ENCODE results near the gene SF3B2.
"Not testable (repeated sequence)": the region's sequence is repeated elsewhere in the genome, so short reads cannot be mapped to it uniquely, and the experiment has no call there.

SF3B2 gene

DNA sequence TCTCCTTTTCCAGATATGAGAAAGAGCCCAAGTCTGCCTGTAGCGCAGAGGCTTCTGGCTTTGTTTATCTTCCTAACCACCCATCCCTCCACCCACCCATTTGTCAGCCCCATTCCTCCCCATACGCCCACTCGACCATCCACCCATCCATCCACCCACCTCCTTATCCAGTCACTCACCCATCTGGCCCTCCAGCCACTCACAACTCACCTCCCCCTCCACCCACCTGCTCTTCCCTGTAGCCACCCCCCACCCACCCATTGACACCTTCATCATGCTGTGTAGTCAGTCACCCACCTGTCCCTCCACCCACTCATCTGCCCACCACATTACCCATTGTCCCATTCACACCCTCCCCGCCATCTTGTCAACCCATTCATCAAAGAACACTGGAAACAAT is 34.8 kb upstream of the SF3B2 start:
- no peak for DNase-seq (ENCODE audit: low read depth)

DNA sequence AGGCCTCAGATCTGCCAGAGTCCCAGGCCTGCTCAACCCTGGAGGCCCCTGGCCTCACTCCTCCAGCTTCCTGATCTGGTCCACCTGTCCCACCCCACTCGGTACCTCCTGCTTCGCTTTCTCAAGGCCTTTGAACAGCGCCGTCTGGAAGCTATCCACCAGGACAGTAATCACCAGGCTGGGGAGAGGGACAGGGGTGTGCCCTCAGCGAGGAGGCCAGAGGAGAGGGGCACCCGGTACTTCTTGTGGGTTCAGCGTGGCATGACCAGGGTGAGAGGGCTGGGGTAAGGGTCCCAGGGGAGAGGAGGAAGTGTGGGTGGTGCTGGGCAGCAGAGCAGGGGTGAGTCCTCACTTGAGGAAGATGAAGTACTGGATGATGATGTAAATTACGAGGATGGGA is 32.0 kb upstream of the SF3B2 start:
- no peak for DNase-seq (ENCODE audit: low read depth)

DNA sequence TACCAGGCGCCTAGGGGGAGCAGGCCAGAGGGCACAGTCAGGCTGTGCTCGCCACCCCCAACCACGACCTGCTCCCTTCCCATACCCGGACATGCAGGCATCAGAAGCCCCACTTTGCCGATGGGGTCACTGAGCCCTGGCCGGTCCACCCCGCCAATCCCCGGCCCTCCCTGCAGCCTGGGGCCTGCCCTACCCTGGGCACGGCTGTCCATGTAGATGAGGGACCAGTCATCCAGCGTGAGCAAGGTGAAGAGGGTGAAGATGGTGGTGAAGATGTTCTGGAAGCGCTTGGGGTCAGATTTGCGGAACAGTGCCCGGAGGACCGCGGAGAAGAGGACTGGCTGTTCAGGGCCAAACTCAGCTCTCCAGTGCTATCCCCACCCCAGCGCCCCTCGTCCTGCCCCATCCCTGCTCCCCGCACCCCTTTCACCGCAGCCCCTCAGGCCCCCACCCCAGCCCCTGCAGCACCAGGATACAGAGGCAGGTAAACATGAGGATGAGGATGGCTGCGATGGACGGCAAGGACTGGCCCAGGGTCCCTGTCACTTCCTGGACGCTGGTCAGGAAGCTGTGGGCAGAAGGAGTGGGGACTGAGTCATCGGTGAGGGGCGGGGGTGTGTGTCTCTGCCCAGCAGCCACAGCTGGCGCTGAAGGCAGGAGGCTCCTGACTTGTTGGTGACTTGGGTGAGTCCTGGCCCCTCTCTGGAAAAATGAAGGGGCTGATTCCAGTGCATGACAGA is 31.4 kb upstream of the SF3B2 start:
- peak; percentile 64 for DNase-seq (ENCODE audit: low read depth)

DNA sequence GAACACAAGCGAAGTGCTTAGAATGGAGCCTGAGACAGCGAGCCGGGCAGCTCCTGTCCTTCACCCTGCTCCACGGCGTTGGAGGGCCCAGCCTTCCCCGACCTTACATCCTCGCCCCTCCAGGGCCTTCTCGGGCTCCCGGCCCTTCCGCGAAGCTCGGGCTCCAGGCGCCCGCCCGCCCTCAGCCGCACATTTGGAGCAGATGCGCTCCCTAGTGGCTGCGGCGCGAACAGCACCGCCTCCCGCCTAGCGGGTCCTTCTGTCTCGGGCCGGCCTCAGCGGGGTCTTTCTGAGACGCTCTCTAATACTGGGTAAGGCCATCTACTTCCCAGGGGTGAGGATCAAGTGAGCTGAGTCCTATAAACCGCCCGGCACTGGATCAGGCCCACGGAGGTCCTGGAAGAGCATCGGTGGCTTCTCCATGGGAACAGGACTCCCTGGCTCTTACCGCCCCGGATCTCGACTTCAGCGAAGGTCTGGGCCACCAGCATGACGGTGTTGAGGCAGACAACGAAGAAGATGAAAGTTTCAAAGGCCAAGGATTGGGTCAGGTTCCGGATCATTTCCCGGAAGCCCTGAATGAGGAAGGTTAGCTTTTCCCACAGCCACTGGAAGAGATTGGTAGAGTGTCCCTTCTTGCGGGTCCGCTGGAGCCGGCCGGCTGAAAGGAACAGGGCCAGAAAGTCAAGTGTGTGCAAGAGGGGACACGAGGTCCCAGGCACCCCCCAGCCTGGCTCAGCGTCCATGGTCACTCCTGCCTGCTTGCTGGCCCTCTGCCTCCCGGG is 29.6 kb upstream of the SF3B2 start:
- peak; percentile 42 for DNase-seq (ENCODE audit: low read depth)

DNA sequence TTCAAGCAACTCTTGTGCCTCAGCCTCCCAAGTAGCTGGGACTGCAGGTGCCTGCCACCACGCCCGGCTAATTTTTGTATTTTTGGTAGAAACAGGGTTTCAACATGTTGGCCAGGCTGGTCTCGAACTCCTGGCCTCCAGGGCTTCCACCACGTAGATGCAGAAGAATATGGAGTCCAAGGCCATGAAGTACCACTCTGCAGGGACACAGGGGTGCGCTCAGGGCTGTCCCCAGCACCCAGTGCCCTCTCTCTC is 29.1 kb upstream of the SF3B2 start:
- DNase-seq (ENCODE audit: low read depth): not testable (repeated sequence)

DNA sequence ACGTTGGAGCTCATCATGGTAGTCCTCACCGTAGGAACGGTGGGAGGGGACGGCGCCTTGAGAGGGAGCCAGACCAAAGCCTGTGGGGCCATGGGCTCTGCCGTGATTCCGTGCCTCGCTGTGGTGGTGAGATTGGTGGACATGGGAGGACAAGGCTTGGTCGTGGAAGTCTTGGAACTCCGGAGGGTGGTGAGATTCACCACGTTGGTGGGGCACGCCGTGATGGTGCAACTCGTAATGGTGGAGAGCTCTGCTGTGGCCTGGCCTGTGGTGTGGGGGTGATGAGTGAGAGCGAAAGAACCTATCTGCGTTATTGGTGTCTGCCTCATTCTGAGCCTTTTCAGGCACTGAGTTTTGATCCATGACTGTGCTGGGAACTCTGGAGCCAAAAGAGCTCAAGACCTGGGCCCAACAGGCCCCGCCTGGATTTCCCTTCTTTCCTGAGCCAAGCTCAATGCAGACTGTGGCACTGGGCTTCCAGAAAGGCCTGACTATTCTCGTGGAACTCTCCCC is 26.1 kb upstream of the SF3B2 start, which contains the start of gene CATSPER1:
Gene CATSPER1 (minus strand): TSS at position 463 of the 513 bp plus-strand sequence. CDS start 100 bp downstream, at position 363.
- DNase-seq (ENCODE audit: low read depth): no peak

DNA sequence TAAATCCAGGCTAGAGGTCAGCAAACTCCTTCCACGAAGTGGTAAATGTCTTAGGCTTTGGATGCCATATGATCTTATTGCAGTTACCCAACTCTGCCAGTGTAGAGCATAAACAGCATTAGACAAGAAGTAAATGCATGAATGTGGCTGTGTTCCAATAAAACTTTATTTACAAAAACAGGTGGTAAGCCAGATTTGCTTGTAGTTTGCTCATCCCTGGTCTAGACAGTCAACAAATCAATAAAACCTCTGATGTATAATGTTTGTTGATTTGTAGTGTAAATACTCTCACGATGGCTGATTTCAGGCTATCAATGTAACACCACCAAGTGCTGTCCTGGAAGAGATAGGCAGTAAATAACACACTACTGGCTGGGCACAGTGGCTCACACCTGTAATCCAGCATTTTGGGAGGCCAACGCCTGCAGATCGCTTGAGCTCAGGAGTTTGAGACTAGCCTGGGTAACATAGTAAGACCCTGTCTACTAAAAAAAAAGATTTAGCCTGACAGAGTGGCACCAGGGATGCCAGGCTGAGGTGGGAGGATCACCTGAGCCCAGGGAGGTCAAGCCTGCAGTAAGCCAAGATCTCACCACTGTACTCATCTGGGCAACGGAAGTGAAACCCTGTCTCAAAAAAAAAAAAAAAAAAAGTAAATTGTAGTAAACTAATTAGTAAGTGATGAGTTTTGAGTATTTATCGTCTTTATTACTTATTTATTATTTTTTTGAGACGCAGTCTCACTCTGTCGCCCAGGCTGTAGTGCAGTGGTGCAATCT is 19.0 kb upstream of the SF3B2 start:
- DNase-seq (ENCODE audit: low read depth): no peak

DNA sequence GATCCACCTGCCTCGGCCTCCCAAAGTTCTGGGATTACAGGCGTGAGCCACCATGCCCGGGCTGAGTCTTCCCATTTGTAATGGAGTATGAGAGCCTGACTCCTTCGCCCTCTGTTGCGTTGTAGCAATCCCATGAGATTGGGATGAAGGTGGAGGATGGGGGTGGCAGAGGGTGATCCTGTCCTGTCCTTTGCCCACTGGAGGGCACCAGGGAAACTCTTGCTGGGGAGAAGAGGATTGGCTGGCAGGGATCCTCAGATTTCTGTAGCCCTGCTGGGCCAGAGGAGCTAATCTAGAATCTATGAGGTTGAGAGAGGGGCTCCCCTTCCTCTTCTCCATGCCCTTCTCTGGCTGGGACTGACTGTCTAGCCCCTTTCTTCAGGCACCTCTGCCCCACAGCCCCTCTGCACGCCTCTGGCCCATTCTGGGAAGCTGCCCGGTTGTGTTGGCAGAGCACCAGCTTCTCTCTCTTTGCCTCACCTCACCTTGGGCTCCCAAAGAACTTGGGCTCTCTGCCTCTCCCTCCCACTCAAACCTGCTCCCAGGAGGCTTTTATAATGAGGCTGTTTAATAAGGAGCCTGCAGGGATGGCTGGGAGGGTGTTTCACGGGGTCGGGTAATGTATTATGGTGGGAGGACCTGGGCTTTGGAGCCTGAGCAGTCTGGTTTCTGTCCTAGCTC is 16.4 kb upstream of the SF3B2 start:
- no peak for DNase-seq (ENCODE audit: low read depth)

DNA sequence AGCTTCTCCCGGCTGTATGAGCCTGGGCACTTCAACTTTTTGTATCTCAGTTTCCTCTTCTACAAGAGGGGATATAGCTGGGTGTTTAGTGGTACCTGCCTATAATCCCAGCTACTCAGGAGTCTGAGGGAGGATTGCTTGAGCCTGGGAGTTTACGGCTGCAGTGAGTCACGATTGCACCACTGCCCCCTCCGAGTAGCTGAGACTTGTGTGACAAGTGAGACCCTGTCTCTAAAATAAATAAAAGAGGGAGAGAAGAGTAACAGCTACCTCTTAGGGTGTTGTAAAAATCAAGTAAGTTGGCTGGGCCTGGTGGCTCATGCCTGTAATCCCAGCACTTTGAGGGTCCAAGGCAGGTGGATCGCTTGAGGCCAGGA is 15.8 kb upstream of the SF3B2 start:
- DNase-seq (ENCODE audit: low read depth): no peak

DNA sequence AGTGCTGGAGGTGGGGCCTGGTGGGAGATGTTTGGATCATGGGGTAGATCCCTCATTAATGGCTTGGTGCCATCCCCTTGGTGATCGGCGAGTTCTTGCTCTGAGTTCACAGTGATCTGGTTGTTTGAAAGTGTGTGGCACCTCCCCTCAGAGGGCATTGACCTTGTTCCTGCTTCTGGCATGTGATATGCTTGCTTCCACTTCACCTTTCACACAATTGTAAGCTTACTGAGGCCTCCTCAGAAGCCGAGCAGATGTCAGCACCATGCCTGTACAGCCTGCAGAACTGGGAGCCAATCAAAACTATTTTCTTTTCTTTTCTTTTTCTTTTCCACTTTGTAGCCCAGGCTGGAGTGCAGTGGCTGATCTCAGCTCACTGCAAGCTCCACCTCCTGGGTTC is 14.8 kb upstream of the SF3B2 start:
- DNase-seq (ENCODE audit: low read depth): no peak

DNA sequence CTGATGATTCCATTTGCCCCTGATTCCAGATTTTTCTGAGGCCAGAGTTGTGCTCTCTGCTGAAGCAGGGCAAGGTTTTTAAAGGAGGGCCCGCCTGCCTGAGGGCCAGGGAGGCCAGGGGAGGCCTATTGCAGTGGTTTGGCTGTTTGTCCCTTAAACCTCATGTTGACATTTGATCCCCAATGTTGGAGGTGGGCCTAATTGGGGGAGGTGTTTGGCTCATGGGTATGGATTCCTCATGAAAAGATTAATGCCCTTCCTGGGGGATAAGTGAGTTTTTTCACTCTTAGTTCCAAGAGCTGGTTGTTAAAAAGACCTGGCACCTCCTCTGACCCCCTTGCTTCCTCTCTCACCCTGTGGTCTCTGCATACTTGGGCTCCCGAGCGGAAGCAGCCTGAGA is 12.4 kb upstream of the SF3B2 start:
- DNase-seq (ENCODE audit: low read depth): no peak

DNA sequence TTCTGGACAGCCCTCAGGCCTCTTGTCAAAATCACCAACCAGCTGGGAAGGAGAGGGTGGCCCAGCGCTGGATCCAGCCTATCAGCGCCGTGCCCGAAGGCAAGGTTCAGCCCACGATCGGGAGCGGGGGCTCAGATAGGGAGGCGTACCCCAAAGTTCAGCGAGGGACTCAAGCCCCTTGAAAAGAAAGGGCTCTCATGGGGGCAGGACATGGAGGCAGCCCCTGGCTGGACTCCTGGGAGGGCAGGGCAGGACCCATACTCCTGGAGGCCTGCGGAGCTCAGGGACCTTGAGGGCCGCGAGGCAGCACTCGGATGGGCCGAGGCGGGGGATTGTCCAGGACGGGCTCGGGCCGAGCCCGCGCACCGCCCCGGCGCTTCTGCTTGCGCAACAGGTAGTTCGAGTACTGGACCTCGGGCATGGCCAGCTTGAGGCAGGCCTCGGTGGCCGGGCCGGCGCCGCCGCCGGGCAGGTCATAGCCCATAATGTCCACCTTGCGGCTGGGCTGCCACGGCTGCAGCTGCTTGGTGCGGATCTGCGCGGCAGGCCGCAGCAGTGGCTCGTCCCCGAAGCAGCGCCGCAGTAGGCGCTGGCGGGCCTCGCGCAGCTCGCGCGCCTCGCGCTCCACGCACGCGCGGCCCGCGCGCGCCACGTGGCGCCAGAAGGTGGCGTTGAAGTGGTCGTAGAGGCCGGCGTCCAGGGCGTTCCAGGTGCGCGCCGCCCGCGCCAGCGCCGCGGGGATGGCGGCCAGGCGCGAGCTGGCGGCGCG is 9.8 kb upstream of the SF3B2 start:
- DNase-seq (ENCODE audit: low read depth): no peak

DNA sequence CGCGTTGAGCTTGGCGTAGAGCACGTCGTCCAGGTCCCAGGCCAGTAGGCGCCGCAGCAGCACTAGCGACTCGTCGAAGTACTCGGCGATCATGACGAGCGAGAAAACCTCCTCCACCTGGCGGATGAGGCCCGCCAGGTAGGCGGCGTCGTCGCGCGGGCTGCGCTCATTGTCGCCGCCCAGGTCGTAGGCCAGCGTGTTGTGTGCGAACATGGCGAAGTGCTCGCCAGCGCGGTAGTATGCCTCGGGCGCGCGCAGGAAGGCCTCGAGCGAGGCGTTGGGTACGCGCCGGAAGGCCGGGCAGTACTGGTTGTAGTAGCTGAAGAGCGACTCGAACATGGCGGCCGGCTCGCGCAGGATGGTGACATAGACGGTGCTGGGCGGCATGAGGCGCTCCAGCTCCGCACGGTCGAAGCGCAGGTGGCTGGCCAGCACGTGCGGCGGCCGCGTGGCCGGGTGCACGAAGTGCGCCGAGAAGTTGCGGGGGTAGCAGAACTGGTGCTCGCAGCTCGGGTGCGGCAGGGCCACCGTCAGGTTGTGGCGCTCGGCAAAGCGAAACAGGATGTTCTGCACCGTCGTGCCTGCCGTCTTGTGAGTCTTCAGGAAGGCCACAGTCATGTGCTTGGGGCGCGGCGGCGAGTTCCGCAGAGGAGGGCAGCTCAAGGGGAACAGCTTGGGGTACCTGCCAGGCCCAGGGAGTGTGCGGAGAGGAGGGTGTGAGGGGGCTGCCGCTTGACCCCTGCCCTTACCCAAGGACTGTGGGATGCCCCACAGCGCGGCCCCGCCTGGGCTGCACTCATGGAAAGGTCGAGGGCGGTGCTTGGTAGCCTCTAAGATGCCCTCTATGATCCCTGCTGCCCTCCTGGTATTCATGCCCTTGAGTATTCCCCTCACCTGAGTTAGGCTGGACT is 8.9 kb upstream of the SF3B2 start:
- no peak for DNase-seq (ENCODE audit: low read depth)

DNA sequence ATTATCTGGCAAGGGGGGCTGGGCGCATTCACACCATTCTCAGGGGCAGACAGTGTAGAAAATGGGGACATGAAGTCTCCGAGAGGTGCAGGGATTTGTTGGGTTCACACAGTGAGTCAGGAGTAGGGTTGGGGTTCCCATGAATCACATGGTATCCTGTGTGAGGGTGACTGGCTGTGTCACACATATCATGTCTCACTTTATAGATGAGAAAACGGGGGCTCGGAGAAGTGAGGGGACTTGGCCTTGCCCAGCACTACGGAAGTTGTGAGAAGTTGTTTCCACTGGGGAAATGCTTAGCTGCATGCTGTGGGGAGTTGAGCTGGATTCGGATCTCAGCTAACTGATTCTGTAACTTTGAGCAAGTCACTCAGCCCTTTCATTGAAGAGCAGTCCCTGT is 7.4 kb upstream of the SF3B2 start:
- DNase-seq (ENCODE audit: low read depth): no peak

DNA sequence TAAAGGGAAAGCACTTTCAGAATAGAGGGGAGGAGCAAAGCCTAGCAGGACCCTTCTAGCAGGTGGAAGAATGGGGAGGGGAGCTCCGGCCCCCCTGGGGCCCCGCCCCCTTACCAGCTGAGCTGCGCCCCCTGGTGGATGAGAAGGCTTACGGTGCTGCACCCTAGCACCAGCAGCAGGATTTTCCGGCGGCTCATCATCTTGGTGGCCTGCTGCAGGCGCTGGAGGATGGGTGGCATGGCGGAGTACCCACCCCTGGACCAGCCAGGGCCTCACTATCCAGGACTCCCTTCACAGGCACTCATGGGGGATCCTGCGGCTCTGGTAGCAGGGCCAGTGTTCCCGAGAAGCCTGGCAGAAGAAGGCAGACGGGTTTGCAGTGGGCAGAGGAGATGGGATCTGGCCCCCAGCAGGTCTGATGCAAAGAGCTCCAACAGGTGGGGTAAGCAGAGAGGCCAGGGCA is 7.0 kb upstream of the SF3B2 start:
- DNase-seq (ENCODE audit: low read depth): peak; percentile 74

DNA sequence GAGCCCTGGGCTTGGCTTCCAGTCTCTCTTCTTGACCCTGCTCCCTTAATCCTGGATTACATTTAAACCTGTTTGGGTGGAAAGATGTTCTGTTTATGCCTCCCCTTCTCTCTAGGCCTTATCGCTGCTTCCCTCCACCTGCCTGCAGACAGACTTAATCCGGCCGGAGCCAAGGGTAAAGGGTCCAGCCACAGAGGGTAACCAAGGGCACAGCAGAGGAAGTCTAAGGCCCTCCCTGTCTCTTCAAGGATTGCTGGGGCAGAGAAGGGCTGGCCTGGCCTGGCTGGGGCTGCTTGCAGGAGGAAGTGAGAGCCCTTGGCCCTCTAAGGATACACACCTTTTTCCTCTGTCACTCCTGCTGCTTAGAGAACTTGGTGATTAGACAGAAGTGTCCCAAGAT is 5.3 kb upstream of the SF3B2 start:
- DNase-seq (ENCODE audit: low read depth): no peak

DNA sequence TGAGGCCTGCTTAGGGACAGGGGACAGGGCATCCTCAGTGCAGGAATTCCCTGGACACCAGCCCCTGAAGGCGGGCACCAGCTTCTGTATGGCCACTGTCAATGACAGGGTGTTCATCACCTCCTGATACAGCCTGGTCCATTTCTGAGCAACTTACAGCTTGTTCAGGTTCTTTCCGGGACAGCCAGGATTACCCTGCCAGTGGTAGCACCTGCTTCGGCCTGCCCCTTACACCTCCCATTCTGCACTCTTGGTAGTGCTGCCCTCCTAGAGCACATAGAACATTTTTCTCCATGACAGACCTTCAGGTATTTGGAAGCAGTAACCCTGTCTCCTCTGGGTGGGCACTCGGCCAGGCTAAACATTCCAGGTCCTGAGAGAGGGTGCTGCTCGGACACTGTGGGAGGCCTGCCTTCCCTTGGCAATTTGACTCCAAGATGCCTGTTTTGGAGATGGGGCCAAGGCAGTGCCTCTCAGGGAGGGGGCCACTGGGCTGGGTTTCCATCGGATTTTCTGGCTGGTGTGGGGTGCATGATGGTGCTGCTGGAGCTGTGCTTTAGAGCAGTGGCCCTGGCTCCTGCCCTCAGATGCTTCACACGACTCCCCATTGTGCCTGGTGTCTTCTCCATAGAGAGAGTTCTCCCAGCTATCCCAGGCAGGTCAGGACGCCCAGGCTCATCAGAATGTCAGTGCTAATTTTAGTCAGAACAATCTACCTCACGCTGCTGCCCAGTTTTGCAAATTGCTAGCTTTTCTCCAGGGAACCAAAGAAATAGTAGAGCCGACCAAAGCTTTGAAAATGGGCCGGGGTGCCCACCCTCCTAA is 4.4 kb upstream of the SF3B2 start:
- no peak for DNase-seq (ENCODE audit: low read depth)

DNA sequence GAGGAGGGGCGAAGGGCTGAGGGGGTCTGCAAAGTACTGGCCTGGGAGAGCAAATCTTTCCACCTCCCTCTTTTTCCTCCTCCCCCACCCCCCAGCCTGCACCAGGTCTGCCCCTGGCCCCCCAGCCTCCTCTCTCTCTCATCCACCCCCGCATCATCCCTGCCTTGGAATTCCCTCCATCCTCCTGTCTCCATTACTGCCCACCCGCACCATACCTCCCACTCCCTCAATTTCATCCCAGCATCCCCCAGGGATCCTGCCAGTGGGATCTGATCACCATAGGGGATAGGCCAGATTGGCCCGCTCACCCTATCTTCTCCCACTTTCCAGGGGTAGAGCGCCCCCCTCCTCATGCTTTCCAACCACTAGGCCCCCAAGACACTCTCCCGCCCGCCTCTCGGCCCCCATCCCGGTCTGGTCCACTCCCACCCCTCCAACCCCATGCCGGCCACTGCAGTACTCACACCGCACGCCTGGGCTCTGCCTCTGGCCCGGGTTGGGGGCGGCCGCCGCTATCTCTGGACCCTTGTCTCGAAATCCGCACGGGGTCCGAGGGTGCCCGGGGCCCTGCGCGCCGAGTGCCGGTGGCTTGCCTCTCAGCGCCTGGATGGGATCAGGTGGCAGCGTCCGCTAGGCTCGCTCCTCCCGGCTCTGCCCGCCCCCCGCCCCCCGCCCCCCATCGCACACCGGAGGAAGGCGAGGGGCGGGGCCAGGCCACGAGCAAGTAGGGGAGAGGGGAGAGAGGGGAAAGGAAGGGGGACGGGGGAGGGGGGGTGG is 3.4 kb upstream of the SF3B2 start, which contains the start of gene GAL3ST3:
Gene GAL3ST3 (minus strand): TSS at position 615 of the 777 bp plus-strand sequence. CDS start 3,746 bp downstream, outside the sequence.
- DNase-seq (ENCODE audit: low read depth): no peak
